OCI-LY3 (cell line): Measurements from ENCODE around the gene EXD3.

ENCODE experiments used
- EZH2phosphoT487 ChIP-seq: fragments of 200-600 bp; shearing (Covaris generic); IDR thresholded peaks from 2 replicates; pipeline ENCODE4 v1.6.1; 2018; ENCODE audit warnings: antibody characterized with exemption, mixed run types, low read depth
- TF ChIP-seq, protein P1 (sequence below): fragments of 200-600, 300-600 bp; sonication (generic); IDR thresholded peaks from 2 replicates; pipeline ENCODE4 v1.5.1; 2014; ENCODE audit warnings: antibody characterized with exemption, low read length, low read depth

DNA sequence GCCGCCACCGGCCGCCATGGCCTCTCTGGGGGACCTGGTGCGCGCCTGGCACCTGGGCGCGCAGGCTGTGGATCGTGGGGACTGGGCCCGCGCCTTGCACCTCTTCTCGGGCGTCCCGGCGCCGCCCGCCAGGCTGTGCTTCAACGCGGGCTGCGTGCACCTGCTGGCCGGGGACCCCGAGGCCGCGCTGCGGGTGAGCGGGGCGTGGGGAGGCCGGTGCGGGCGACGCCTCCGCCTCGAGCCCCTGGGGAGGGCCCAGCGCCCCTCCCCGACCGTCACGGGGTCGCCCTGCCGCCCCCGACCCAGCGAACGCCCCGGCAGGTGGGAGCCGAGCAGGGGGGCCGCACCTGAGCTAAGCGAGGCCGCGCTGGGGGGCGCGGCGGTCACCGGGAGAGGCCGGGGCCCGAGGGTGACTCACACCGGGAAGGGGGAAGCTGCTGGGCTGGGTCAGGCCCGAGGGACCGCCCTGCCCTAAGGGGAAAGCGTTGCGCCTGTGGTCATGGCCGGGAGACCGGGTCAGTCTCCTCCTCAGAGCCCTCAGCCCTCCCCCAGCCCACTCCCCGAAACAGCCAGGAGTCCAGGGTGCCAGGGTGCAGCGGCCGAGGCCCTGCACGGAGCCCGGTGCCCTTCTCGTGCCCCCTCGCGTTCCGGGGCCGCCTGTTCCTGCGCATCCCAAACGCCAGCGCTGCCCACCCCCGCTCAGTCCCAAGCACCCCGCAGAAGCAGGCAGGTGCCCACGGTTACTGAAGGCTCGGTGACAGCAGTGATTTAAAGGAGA, 741 bp upstream of the EXD3 start:
- TF ChIP-seq, protein P1, sequence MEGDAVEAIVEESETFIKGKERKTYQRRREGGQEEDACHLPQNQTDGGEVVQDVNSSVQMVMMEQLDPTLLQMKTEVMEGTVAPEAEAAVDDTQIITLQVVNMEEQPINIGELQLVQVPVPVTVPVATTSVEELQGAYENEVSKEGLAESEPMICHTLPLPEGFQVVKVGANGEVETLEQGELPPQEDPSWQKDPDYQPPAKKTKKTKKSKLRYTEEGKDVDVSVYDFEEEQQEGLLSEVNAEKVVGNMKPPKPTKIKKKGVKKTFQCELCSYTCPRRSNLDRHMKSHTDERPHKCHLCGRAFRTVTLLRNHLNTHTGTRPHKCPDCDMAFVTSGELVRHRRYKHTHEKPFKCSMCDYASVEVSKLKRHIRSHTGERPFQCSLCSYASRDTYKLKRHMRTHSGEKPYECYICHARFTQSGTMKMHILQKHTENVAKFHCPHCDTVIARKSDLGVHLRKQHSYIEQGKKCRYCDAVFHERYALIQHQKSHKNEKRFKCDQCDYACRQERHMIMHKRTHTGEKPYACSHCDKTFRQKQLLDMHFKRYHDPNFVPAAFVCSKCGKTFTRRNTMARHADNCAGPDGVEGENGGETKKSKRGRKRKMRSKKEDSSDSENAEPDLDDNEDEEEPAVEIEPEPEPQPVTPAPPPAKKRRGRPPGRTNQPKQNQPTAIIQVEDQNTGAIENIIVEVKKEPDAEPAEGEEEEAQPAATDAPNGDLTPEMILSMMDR, result no peak
- no peak for TF ChIP-seq EZH2phosphoT487
